Bronchial epithelial cell (primary cell): ENCODE results near the gene TMEM243. TPM values are rescaled to one million over a fixed set of nuclear protein-coding genes. Genes with fewer than 3 reads are reported as not detected.
"Not testable (repeated sequence)": the region's sequence is repeated elsewhere in the genome, so short reads cannot be mapped to it uniquely, and the experiment has no call there.

Source experiments
- DNase-seq: peaks from one replicate; pipeline ENCODE4 v3.0.0-alpha.2; 2010; ENCODE audit warnings: low read depth
- FAIRE-seq: peaks from 2 replicates; lab custom pipeline; 2011; peaks lifted over from hg19 to GRCh38; lab: Jason Lieb, UNC
- H3K27me3 ChIP-seq: 2 replicates; pipeline ENCODE4 v1.5.1; 2011; ENCODE audit warnings: low read length; ENCODE audit not compliant: control insufficient read depth, insufficient read depth
- H3K36me3 ChIP-seq: 2 replicates; pipeline ENCODE4 v1.5.1; 2011; ENCODE audit warnings: low read length; ENCODE audit not compliant: control insufficient read depth, insufficient read depth
- H3K4me3 ChIP-seq: 2 replicates; pipeline ENCODE4 v1.5.1; 2011; ENCODE audit warnings: mild to moderate bottlenecking, low read depth, low read length, control low read depth
- CTCF ChIP-seq: IDR thresholded peaks from 2 replicates; pipeline ENCODE4 v1.5.1; 2011; ENCODE audit warnings: mild to moderate bottlenecking, moderate library complexity, low read length, control low read depth, inconsistent platforms; ENCODE audit not compliant: insufficient read depth, severe bottlenecking
- total RNA-seq: library from RNA; depleted of rRNA; stranded (reverse); fragments of >200 nt; gene quantifications from 2 replicates; pipeline ENCODE4 v1.2.1, GENCODE V29; 2014

TMEM243 gene, protein sequence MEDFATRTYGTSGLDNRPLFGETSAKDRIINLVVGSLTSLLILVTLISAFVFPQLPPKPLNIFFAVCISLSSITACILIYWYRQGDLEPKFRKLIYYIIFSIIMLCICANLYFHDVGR
- 10.8 and 26.9 TPM in 2 replicates for total RNA-seq

DNA sequence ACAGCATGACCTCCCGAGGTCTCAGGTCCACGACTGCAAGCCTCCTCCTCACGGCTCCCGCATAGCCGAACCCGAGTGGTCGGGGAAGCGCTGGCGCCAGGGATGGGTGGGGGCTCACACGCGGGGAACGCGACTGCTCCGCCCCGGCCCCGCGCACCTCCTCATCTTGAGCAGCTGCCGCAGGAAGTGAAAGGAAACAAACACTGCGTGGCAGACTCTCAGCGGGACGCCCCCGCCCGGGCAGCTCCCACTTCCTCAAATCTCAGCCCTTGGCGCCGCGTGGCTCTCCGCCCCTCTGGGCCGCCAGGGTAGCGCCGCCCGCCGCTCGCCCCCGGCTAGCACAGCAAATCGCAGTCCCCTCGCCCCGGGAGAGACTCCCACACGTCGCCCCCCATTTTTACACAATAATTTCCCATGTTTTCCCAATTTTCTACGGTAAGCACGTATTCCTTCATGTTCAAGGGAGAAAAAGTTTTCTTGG lies at the start of gene TMEM243:
TSS of gene TMEM243 (minus strand) at position 188 of the 481 bp plus-strand sequence. CDS start 229 bp downstream, outside the sequence.
- Histone ChIP-seq H3K27me3 (no peaks in the 10 kb centered on the region), H3K36me3 (no peaks in the 10 kb centered on the region), H3K4me3 (peak within 1 kb of the TSS; percentile 85)
- FAIRE-seq (no peak), DNase-seq (peak; percentile 51)
- peak; percentile 12 for TF ChIP-seq CTCF

DNA sequence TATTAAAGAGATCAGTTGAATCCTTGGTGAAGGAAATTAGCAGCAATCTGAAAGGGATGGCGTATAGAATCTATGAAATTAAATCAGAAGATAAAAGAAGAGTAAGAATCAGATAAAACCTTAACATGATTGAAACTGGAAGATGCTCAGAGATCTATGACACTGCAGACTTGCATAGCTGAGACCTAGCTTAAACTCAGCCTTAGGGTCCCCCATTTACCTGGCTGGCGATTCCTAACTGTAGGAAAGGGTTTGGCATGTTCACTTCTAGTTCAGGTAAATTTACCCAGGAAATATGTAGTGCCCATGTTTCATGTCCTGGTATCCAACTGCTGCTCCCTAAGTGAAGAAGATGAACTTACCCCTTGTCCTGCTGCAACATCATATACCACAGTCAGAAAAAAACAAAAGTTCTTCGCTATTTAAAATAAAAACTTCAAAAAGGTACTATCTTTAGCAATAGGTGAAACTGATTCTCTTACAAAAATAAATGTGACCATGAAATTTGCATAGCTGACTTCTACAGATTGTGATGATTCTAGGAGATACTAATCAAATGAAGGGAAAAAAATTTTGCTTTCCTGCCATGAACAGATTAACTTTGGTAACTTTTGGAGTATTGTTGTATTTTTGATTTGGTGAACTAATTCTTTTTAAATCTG lies 47.8 kb upstream of the TMEM243 start:
- FAIRE-seq = no peak
- no peaks in the 10 kb centered on the region for H3K27me3 ChIP-seq
- no peak for DNase-seq
- no peak overlapping the region for H3K4me3 ChIP-seq
- TF ChIP-seq CTCF = no peak
- no peaks in the 10 kb centered on the region for H3K36me3 ChIP-seq

DNA sequence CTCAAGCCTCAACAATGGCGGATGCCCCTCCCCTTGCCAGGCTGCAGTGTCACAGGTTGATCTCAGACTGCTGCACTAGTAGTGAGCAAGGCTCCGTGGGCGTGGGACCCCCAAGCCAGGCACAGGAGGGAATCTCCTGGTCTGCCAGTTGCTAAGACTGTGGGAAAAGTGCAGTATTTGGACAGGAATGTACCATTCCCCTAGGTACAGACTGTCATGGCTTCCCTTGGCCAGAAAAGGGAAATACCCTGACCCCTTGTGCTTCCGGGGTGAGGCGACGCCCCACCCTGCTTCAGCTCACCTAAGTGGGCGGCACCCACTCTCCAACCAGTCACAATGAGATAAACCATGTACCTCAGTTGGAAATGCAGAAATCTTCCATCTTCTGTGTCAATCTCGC lies 44.0 kb upstream of the TMEM243 start:
- no peak for TF ChIP-seq CTCF
- DNase-seq = no peak
- FAIRE-seq = no peak
- H3K36me3 ChIP-seq = no peaks in the 10 kb centered on the region
- no peak overlapping the region for H3K4me3 ChIP-seq
- H3K27me3 ChIP-seq = no peaks in the 10 kb centered on the region

- Histone ChIP-seq H3K27me3 (no peaks in the 10 kb centered on the region), H3K4me3 (no peak overlapping the region), H3K36me3 (no peaks in the 10 kb centered on the region)
- DNase-seq (no peak), FAIRE-seq (no peak)
- TF ChIP-seq CTCF = no peak
Measured at GRCh38 chr7:87253589-87254087, 34.1 kb upstream of the TMEM243 start.

DNA sequence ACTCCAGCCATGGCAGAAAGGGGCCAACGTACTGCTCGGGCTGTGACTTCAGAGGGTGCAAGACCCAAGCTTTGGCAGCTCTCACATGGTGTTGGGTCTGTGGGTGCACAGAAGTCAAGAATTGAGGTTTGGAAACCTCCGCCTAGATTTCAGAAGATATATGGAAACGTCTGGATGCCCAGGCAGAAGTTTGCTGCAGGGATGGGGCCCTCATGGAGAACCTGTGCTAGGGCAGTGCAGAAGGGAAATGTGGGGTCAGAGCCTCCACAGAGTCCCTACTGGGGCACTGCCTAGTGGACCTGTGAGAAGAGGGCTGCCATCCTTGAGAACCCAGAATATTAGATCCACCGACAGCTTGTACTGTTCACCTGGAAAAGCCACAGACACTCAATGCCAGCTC lies 26.1 kb upstream of the TMEM243 start:
- not testable (repeated sequence) for H3K4me3 ChIP-seq, FAIRE-seq, H3K36me3 ChIP-seq, H3K27me3 ChIP-seq, DNase-seq

- not testable (repeated sequence) for FAIRE-seq, H3K36me3 ChIP-seq, DNase-seq, H3K4me3 ChIP-seq, H3K27me3 ChIP-seq
Measured at GRCh38 chr7:87238464-87239051, 19.0 kb upstream of the TMEM243 start.
